GM12875 (cell line): ENCODE results near the gene CLSTN2.

ENCODE experiments used
- H3K4me3 ChIP-seq: one replicate; pipeline ENCODE4 v1.5.1; 2011; ENCODE audit warnings: low read depth, low read length, control low read depth
- TF ChIP-seq, protein P1 (sequence below): IDR thresholded peaks from 2 replicates; pipeline ENCODE4 v1.5.1; 2011; ENCODE audit warnings: low read depth, mild to moderate bottlenecking, control low read depth, inconsistent platforms, low read length, moderate library complexity, borderline replicate concordance; ENCODE audit not compliant: insufficient read depth

Gene CLSTN2

DNA sequence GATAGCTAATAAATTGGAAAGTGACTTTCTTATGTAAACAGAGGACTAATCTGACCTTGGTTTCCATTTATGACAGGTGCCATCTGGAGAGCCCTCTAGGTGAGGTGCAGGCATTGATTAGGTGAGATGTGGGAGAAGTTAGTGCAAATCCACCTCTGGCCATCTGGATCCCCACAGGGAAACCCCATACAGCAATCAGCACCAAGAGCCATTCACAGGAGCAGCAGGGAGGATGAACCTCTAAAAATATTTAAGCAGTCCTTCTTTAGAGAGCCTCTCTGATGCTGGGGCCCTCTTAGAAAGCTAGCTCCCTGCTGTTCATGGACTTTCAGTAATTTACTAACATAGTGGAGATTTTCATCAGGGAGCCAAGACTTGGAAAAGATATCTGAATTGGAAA lies 69.3 kb downstream of the CLSTN2 start:
- TF ChIP-seq, protein P1, sequence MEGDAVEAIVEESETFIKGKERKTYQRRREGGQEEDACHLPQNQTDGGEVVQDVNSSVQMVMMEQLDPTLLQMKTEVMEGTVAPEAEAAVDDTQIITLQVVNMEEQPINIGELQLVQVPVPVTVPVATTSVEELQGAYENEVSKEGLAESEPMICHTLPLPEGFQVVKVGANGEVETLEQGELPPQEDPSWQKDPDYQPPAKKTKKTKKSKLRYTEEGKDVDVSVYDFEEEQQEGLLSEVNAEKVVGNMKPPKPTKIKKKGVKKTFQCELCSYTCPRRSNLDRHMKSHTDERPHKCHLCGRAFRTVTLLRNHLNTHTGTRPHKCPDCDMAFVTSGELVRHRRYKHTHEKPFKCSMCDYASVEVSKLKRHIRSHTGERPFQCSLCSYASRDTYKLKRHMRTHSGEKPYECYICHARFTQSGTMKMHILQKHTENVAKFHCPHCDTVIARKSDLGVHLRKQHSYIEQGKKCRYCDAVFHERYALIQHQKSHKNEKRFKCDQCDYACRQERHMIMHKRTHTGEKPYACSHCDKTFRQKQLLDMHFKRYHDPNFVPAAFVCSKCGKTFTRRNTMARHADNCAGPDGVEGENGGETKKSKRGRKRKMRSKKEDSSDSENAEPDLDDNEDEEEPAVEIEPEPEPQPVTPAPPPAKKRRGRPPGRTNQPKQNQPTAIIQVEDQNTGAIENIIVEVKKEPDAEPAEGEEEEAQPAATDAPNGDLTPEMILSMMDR, result no peak

DNA sequence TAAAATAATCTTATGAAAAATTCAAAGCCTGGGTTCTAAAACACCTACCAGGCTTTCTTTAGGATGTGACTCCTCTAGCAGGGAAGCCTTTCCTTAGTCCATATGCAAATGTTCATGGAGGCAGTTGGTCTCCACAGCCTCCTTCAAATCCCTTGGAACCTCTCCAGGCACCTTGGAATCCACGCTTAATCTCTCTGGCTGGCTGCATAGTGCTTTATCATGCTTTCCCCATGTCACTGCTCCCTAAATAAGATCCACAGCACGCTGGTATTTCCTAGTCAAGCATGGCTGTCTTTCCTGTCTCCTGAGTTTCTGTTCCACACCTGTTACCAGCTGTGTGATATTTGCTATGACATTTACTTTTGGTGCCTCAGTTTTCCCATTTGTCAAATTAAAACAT lies 71.3 kb downstream of the CLSTN2 start:
- TF ChIP-seq, protein P1, result no peak
- no peak overlapping the region for H3K4me3 ChIP-seq

More for the DNA sequence above, 69.3 kb downstream of the CLSTN2 start:
- no peak overlapping the region for H3K4me3 ChIP-seq

GRCh38 chr3:140007081-140007480 lies 72.1 kb downstream of the CLSTN2 start:
- H3K4me3 ChIP-seq, result no peak overlapping the region
- TF ChIP-seq, protein P1, result no peak

DNA sequence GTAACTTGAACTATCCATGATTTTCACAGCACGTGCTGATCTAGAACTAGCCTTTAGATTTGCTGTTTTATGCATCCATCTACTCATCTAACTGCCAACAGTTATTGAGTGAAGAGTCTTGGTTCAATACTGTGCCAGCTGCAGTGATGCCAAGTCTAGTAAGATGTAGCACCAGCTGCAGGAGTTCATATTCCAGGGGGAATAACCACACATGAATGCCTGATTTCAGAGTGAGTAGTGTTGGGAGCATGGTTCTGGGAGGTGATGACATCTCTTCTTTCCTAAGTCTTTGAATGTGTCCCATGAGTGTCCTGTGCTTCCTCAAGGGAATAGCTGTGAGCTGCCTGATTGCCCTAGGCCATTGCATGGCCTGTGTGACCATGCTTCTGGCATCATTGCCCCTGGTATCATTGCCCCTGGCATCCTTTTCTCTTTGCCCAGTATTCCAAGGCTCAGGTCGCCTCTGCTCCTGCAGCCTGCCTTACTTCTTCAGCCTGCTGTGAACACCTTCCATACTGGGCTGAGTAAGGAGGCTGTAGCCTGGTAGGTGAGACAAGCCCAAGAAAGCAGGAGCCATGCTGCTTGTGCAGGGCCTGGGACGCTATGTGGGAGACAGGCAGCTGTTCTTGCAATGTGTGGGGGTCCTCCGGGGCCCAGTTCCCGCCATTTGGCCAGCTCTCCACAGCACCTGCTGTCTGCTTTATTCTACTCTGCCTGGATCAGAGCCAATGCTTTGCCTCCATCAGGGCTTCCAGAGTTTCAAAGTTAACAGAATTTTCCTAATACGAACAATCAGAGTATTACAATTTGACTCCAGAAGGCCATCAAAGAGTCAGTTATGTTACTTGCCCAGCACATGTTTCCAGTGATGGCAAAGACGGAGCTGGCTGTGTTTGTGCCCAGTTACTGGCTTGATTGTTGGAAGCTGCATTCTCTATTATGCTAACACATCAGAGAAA lies 73.2 kb downstream of the CLSTN2 start:
- no peak overlapping the region for H3K4me3 ChIP-seq
- TF ChIP-seq, protein P1, result no peak

- H3K4me3 ChIP-seq, result no peak overlapping the region
- TF ChIP-seq, protein P1, result no peak
Measured at GRCh38 chr3:140010391-140010790, 75.4 kb downstream of the CLSTN2 start.

DNA sequence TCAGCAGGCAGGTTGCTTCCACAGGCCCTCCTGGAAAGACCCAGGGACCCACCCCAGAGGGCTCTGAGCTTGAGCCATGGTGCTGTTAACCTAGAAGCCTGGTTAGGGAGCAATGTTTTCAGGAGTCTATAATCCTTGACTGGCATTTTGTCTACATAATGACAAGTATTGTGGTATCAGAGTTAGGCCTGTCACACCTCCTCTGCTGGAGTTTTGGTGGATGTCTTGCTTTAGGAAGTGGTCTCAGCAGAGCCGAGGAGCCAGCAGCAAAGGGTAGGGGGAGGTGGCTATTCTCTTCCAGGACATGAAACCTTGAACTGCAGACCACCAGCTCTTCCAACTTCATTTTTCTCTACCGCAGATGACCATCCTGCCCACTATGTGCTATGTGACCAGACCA lies 76.1 kb downstream of the CLSTN2 start:
- TF ChIP-seq, protein P1, result no peak

More for the DNA sequence above, 76.1 kb downstream of the CLSTN2 start:
- H3K4me3 ChIP-seq, result no peak overlapping the region
